HT1080 (cell line): Measurements from ENCODE around the gene AAMDC. TPM values are rescaled to one million over a fixed set of nuclear protein-coding genes. Genes with fewer than 3 reads are reported as not detected.
A peak's percentile ranks its signal among the peaks of the same experiment; 100 is the strongest.
"Not testable (repeated sequence)": the region's sequence is repeated elsewhere in the genome, so short reads cannot be mapped to it uniquely, and the experiment has no call there.

Source experiments
- DNase-seq: peaks from one replicate; pipeline ENCODE4 v3.0.0-alpha.2; 2015; ENCODE audit warnings: low read depth
- small RNA-seq: library from RNA; depleted of rRNA; stranded (forward); fragments of <200 nt; gene quantifications from one replicate; pipeline ENCODE3, GENCODE V24; 2014
- total RNA-seq: library from RNA; depleted of rRNA; stranded (reverse); fragments of >200 nt; shearing (Covaris generic); gene quantifications from 2 replicates; pipeline ENCODE4 v1.2.3, GENCODE V29; 2014; rRNA removed

The AAMDC gene
- total RNA-seq, 1 experiment from 2014 or later, result 5.8 TPM

DNA sequence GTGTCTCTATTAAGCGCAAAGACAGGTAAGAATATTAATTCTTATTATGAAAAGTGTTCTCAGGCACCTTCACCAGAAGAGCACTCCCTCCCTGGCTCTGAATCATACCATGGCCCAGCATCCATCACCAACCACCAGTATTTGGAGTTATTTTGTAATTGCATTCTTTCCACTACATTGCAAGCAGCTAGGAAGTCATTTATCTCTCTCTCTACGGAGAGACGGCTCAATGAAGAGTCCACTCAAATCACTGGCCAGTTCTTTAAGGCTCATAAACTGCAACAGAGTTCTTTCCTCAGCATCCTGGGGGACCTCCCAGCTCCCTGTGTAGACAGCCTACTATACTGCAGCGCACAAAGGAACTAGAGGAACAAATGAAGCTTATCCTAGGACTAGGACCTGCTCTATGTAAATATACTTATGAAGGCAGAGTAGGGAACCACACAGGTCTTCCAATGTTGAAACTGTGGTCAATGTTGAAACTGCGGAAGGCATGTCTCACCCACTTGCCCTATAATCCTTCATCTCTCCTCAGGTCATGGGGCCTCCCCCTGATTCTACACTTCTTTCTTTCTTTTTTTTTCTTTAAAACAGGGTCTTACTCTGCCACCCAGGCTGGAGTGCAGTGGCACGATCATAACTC, 63.4 kb downstream of the AAMDC start:
- DNase-seq, result no peak

DNA sequence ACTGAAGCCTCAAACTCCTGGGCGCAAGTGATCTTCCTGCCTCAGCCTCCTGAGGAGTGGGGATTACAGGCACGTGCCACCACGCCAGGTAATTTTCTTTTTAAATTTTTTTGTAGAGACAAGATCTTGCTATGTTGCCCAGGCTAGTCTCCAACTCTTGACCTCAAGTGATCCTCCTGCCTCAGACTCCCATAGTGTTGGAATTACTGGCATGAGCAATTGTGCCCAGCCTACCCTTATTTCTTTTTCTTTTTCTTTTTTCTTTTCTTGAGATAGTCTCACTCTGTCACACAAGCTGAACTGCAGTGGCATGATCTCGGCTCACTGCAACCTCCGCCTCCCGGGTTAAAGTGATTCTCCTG, 63.9 kb downstream of the AAMDC start:
- no peak for DNase-seq

DNA sequence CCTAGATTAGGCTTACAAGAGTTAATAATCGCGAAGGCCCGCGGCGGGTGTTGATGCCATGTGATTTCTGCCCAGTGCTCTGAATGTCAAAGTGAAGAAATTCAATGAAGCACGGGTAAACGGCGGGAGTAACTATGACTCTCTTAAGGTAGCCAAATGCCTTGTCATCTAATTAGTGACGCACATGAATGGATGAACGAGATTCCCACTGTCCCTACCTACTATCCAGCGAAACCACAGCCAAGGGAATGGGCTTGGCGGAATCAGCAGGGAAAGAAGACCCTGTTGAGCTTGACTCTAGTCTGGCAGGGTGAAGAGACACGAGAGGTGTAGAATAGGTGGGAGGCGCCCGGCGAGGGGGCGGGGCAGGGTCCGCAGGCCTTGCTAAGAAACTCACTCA, 65.5 kb downstream of the AAMDC start:
- no peak for DNase-seq

DNA sequence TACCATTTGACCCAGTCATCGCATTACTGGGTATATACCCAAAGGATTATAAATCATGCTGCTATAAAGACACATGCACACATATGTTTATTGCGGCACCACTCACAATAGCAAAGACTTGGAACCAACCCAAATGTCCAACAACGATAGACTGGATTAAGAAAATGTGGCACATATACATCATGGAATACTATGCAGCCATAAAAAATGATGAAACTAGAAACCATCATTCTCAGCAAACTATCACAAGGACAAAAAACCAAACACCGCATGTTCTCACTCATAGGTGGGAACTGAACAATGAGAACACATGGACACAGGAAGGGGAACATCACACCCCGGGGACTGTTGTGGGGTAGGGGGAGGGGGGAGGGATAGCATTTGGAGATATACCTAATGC, 68.1 kb downstream of the AAMDC start:
- not testable (repeated sequence) for DNase-seq

DNA sequence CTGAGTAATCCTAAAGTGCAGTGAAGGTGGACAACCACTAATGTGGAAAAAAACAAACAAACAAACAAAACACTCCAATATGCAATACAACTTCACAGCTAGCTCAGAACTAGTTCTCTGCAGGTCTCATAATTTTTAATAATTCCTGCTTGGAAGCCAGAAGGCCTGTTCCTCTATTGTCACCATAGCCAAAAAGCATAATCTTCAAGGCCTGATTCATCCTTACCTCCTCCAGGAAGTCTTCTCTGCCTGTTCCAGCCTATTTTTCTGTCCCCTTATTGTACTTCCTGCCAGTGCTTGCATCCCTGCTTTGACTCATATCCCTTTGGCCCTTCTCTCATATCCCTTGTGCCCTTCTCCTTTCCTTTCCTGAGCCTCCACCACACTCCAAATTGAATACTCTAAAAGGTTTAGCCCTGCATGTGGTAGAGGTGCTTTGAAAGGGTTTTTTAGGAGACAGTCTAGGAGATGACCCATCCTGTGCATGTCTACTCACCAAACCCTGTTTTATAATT, 69.2 kb downstream of the AAMDC start:
- DNase-seq, result peak; percentile 62

DNA sequence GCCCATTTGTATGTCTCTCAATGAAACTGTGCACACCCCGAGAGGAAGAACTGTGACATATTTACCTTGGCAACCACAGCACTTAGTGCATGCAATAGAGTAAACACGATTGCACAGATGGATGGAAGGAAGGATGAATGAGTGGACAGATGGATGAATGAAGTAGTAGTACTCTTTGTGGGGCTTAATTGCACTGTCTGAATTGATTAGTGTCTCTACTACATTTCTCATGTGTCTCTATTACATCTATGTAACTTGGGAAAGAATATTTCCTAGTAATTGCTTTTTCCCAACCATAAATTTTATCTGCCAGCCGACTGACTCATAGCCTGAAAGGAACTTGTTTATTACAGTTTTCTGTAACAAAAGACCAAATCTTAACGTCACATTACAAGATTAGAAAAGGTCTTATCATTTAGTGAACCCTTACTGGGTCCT, 69.7 kb downstream of the AAMDC start:
- peak; percentile 15 for DNase-seq

DNA sequence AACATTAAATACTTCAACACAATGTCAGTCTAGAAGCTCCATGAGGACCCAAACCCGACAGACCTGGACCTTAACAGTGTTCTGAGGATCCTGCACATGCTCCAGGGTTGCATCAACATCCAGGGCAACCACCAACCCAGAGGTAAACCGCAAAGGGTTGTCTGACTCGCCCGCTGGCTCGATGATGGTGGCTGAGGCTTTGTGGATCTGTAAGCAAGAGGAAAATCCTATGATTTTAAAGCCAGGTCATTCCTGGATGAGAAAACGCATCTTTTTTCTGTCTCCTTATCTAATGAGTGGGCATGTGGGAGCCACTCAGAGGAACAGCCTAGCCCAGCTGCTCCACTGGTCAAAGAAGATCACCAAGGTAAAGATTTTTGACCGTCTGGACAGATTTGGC, 70.3 kb downstream of the AAMDC start:
- peak; percentile 51 for DNase-seq

DNA sequence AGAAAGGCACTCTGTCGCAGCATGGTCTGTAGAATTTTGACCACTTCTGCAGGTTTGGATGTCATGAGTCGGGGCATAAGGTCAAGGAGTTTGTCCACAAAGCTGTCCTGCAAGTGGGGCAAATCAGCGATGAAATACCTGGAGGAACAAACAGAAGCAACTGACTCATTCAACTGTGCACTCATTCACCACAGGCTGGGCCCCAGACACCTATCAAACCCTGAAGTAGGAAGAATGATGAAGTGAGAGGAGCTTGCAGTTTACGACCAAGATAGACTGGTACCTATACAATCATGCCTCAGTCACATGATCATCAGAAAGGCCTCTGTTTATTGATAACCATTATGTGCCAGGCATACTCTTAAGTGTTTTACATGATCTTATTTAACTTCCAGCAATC, 70.8 kb downstream of the AAMDC start:
- not testable (repeated sequence) for DNase-seq

DNA sequence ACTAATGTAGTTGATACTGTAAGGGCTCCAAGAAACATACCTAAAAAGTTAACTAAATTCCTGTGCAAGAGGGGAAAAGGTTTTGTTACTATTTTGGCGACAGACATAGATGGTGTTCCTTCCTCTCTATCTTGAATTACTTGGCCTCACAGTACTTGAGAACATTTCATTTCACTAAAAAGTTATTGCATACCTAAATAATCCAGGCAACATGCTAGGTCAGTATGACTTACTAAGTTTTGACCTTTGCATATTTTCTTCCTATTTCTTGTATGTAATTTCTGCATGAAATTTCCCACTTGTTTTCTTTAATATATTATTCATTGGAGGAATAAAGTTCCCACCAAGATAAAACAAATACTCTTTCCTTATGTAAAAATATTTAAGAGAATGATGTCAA, 74.0 kb downstream of the AAMDC start:
- not testable (repeated sequence) for DNase-seq

DNA sequence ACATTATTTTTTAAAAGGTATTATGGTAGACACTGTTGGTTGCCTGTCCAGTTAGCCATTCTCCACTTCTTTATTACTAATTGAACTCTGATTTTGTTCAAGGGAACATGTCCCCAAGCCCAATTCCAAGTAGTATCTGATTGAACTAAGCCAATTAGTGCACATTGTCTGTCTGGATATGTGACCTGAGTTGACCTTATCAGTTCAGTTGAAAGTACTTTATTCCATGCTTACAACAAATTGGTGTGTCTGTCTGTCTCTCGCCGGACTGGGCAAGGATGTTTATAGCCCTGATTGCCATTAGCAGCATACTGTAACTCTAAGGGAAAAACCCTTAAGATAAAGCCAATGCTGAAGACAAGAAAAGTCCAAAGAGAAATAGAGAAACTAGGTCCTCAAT, 87.9 kb downstream of the AAMDC start:
- no peak for DNase-seq

DNA sequence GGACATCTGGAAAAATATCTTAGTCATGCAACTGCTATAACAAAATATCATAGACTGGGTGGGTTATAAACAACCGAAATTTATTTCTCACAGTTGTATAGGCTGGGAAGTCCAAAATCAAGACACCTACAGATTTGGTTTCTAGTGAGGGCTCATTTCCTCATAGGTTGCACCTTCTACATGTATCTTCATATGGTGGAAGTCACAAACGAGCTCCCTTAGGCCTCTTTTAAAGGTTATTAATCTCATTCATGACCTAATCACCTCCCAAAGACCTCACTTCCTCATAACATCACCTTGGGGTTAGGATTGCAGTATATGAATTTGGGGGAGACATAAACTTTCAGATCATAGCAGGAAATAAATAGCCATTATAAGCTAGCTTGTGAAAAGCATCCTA, 88.3 kb downstream of the AAMDC start:
- DNase-seq, result no peak

DNA sequence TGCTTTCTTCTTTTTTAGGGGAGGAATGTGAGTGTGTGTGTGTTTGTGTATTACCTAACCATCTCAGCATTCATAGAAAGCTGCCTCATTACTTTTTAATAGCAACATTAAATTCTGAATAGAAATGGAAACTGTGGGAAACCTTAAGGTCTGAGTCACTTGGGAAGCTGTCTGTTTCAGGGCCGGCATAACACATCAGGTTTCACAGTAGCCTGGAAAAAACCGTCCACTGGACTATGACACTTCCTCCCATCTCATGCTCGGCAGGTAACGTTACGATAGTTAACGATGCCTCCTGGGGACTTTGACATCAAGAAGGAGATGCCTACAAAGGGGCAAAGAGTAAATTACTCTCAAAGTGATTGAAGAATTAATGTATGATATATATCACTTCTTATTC, 89.9 kb downstream of the AAMDC start:
- DNase-seq, result not testable (repeated sequence)

DNA sequence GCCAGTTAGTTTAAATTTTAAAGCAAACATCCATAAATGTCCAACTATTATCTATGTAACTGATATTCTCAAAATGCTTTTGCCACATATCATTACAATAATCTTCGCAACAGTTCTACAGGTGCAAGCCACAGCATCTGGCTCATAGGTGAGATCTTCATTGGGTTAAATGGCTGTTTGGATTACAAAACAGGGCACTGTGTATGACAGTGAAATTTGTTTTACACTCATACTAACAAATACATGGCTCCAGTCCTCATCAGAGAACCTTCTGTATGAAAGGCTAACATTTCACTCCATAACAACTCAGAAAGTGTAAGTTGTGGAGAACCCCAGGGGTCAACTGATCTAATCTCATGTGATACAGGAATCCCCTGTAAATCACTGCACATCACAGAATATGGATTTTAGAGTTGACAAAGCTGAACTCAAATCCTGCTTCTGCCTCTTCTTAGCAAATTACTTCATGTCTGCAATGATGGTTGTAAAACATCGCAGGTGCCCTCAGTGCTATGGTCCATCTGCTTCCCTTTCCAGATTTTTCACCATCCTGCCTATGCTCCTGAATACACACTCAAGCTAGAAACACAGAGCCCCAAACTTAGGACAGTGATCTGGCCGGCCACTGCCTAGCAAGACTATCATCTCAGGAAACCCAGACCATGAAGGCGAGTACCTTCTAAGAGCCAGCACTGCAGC, 92.8 kb downstream of the AAMDC start:
- not testable (repeated sequence) for DNase-seq

DNA sequence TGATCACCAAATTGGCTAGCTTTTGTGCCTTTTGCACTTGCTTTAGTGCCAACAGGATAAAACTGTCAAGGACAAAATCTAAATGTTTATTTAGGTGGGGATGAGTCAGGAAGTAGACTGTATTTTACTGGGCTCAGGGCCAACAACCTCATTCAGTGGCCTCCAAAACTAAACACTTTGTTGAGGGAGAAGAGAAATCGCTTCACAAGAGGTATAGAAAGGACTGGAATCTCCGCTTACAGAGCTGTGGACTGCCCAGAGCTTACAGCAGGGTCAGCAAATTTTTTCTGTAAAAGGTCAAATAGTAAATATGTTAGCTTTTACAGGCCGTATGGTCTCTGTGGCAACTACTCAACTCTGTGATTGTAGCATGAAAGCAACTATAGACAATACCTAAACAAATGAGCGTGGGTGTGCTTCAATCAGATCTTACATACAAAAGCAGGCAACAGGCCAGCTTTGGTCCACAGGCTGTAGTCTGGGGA, 93.4 kb downstream of the AAMDC start:
- DNase-seq, result peak; percentile 84

DNA sequence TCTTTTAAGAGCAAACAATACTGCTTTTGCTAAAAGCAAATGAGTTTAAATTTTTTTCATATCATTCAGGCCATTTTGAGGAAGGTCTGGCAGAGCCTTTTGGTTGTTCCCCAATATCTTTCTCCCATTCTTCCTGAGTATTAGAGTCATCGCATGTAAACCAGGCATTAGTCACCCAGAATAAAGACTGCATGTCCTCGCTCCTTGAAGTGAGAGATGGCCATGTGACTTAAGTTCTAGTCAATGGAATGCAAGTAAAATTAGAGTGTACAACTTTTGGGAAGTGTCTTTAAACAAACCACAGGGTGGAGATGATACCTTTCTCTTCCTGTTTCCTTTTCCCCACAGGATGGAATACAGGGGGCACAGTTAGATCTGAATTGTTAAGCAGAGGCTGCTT, 96.8 kb downstream of the AAMDC start:
- not testable (repeated sequence) for DNase-seq

Small RNAs within 50 kb of the gene (small RNA-seq; reads per million reads assigned to genes)
- gene AP002812.4, result not detected

Other genes starting within 250 kb of the AAMDC start
- 0.43 and 0.48 TPM in 2 replicates for gene AQP11, start 231.2 kb upstream of the AAMDC start, total RNA-seq
- 328 and 387 TPM in 2 replicates for gene CLNS1A, start 183.3 kb upstream of the AAMDC start, total RNA-seq
- 20.2 and 22.5 TPM in 2 replicates for gene RSF1, start 422 bp upstream of the AAMDC start, total RNA-seq
- 31.0 and 37.7 TPM in 2 replicates for gene INTS4, start 173.5 kb downstream of the AAMDC start, total RNA-seq
- 15.0 and 20.1 TPM in 2 replicates for gene KCTD14, start 202.1 kb downstream of the AAMDC start, total RNA-seq
- gene THRSP, start 242.7 kb downstream of the AAMDC start, total RNA-seq, result not detected in 2 replicates